HG03342 (cell line): Measurements from ENCODE around the gene MFNG.
"Not testable (repeated sequence)": the region's sequence is repeated elsewhere in the genome, so short reads cannot be mapped to it uniquely, and the experiment has no call there.

Experiments used
- ATAC-seq: cut with Tn5 transposase; IDR thresholded peaks from one replicate; pipeline ENCODE4 v1.9.1; 2021; ENCODE audit warnings: mild to moderate bottlenecking, moderate library complexity; ENCODE audit not compliant: unreplicated experiment

The MFNG gene

GRCh38 chr22:37486224-37486845 lies at the start of gene MFNG:
Gene MFNG, minus strand, starts transcription at chr22:37486384. Its CDS starts 207 bp downstream, at chr22:37486177.
- ATAC-seq = peak; percentile 56

- no peak for ATAC-seq
Measured at GRCh38 chr22:37535159-37535558, 49.0 kb upstream of the MFNG start.

DNA sequence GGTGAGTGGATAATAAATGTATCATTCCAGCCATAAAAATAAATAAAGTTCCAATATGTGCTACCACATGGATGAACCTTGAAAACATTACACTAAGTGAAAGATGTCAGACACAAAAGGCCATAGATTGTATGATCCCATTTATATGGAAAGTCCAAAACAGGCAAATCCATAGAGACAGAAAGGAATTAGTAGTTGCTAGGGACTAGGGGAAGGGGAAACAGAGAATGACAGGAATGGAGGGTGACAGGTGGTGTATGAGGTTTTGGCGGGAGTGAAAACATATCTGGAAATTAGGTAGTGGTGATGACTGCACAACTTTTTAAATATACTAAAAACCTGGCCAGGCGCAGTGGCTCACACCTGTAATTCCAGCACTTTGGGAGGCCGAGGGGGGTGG lies 48.3 kb upstream of the MFNG start:
- no peak for ATAC-seq

GRCh38 chr22:37533995-37534394 lies 47.8 kb upstream of the MFNG start:
- ATAC-seq = no peak

- ATAC-seq = no peak
Measured at GRCh38 chr22:37529652-37530345, 43.6 kb upstream of the MFNG start.

DNA sequence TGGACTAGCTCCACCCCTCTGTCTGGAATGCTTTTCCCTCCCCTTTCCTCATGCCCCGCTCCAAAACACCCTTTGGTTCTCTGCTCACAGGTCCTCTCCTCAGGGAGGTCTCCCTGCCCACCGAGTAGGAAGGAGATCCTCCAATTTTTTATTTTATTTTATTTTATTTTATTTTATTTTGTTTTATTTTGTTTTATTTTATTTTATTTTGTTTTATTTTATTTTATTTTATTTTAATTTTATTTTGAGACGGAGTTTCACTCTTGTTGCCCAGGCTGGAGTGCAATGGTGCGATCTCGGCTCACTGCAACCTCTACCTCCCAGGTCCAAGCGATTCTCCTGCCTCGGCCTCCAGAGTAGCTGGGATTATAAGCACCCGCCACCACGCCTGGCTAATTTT lies 41.8 kb upstream of the MFNG start:
- ATAC-seq = not testable (repeated sequence)

DNA sequence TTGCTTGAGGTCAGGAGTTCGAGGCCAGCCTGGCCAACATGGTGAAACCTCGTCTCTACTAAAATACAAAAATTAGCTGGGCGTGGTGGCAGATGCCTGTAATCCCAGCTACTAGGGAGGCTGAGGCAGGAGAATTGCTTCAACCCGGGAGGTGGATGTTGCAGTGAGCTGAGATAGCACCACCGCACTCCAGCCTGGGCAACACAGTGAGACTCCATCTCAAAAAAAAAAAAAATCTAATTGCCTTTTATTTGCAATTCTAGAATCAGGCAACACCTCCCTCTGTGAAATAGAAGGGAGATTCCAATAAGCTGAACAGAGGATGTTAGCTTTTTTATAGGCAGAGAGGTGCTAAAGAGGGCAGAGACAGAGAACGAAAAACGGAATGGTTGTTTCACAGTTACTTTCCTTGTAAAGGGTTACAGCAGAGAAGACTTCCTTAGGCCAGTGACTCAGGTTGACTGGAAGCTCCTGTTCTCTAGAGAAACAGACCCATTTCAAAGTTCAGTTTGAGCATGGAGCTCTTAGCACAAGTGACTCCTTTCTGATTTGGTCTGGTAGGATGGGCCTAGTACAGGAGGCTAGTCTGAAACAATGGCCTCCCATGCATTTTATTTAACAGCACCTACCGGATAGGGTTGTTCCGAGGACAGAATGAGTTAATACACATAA lies 41.0 kb upstream of the MFNG start:
- not testable (repeated sequence) for ATAC-seq

GRCh38 chr22:37526376-37526775 lies 40.2 kb upstream of the MFNG start:
- no peak for ATAC-seq

DNA sequence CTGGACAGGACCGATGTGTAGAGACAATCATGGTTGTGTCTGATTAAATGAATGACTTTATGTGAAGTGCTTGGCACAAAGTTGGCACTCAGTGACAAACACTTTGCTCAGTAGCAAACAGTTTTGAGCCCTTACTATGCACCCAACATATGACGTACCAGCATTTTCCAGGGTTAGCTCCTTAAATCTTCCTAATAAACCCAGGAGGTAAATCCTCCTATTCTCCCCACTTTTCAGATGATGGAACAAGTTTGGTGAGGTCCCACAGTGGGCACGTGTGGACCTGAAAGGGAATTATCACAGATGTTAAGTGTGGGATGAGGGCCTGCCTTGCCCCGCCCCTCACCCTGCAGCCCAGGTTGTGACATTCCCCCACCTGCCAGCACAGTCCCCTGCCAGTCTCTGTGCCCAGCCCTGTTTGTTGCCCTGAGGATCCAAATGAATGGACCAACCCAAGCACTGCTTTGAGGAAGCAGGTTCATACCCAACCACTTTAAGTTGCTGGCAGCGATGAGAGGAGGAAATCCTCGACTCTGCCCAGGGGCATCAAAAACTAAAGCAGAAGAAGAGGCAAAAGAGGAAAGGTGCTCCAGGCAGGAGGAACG lies 39.7 kb upstream of the MFNG start:
- ATAC-seq = no peak

DNA sequence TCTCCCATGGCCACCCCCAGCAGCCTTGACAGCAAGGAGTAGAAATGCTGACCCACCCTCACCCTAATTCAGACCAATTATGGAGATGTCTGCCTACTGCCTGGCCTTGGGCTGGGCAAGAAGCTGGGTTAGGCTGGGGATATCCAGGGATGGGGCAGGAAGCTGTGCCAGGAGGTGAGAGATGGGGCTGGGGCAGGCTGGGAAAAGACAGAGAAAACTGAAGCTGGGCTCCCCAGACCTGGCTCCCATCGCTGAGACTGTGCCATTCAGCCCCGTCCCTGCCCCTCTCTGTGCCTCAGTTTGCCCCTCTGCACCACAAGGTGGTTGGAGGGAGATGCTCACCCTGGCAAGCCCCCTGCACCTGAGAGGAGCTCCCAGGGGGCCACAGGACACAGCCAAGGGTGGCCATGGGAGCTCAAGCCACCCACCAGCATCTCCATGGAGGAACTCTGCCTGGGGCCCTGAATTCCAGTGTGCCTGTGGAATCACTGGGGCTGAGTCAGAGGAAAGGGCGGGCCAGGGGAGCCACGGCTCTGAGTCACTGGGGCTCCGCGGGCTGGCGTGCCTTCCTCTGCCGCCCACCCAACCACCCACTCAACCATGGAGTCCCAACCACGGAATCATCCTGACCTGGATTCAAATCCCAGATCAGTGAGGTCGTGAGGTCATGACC lies 39.0 kb upstream of the MFNG start:
- no peak for ATAC-seq

GRCh38 chr22:37522482-37522881 lies 36.3 kb upstream of the MFNG start:
- ATAC-seq = no peak

DNA sequence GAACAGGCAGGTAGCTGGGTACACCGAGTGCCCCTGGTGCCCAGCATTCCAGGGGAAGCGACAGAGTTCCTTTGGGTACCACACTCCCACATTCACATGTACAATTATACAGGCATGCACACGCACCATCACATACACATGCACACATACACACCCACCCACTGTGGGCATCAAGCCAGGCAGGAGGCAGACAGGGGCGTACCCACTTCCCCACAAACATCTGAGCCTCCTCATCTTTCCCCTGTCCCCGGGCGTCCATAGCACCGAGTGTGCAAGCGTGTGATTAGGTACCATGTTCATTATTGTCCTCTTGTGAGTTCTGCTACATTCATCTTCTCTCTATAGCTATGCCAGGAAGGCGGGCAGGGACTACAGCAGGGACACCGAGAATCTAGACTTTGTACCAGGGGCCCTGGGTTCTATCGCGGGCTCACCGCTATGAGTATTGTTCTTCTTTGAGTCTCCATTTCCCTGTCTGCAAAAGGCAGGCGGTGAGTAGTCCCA lies 35.1 kb upstream of the MFNG start:
- no peak for ATAC-seq

DNA sequence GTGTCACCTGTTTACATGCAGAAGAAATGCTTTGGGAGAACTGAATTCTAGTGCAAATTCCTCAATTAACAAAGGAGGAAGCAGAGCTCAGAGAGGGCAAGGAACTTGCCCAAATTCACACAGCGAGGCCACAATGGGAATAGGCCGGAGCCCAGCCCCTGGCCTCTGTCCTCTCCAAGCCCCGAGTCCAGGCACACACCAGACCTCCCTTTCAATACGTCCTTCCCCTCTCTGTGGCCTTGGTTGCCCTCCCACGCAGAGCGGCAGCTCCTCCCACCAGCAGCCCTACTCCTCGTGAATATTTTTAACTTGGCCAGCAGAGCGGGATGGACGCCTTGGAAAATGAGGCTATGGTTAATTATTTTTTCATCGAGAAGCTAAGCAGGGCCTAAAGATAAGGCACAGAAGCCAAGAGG lies 34.6 kb upstream of the MFNG start:
- ATAC-seq = no peak

DNA sequence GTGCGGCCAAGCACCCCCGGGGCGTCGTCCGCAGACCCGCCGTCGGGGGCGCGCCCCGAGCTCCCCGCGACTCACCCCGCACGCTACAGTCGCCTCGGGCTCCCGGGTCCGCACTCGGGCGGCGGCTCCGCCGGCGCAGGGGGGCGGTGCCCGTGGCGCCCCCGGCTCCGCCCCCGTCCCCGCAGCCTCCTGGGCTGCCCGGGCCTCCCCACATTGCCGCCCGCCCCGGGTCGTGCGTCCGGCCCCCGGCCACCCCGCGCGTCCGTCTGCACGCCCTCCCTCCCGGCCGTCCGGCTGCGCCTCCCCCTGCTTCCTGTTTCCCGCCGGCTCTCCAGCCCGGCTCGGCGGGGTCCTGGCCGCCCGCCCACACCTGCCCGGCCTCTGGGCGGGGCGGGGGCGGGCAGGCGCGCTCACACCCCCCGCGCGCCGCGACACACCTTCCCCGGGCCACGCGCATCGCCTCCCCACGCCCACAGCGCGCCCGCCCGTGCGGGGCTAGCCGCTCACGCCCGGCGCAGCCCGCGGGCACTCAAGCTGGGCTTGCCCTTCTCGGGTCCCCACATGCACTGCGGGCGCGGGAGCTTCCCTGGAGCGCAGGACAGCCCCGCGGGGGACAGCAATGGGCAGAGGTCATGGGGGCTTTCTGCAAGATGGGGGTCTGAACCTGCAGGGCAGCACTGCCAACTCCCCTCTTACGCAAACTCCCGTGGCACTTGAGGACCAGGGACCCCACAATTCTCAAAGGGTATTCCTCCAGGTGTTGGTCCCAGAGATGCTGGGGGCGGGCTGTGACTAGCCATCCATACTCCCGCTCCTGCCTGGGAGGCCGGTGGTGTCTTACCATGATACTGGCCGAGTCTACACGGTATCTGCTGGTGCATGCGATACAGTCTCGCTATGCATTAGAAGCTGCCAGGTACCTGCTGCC lies 33.3 kb upstream of the MFNG start, which contains the start of gene CARD10:
Gene CARD10, minus strand, starts transcription at position 148 of the 928 bp plus-strand sequence. CDS start 215 bp downstream, outside the sequence.
- no peak for ATAC-seq

DNA sequence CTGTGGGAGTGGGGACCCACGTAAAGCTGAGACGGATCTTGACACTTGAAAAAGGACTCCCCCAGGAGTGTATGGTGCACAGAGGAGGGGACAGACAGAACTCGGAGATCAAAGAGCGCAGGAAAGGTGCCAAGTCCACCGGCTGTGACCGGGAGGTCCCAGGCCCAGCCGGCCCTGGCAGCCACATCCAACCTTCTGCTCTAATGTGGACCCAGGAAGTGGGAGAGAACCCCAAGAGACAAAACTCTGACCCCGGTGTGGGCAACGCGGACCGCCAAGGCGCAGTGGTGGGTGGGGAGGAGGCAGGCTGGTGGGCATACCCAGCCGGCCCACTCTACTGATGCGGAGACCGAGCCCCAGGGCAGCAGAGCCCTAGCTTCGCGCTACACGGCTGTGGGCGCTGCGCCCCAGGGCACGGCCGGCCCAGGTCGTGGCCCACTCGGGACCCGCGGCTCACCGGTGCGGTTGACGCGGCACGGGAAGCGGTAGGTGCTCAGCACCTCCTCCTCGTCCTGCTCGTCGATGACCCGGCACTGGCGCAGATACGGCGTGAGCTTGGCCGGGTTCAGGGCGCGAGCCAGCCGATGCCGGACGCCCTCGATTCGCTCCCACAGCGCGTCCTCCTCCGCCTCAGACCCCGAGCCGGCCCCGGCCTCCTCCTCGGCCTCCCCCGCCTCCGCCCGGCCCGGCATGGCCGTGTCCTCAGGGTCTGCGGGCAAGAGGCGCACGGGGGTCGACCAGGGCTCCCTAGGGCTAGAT lies 32.5 kb upstream of the MFNG start:
- no peak for ATAC-seq

DNA sequence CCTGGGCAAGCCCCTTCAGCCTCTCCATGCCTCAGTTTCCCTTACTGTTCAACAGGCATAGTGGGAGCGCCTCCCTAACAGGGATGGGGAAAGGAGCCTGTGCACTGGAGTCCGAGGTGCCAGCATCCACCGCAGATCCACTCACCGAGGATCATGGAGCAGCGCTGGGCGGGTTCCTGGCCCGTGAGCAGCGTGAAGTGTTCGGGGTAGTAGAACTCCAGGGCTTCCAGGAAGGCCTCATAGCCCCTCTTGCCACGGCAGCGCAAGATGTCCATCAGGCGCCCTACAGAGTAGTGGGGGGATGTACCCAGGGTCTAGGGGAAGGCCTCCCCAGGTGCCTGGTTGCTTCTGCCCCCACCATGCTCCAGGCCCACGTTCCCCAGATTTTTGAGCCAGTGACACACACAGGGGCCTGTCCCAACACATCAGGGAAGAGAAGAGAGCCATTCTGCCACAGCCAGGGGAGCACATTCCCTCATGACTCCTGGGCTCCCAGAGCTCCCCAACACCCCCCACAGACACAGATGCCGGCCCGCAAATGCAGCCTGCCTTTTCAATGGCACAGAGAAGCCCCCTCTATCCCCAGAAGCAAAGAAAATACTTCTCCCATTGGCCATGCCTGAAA lies 31.8 kb upstream of the MFNG start:
- no peak for ATAC-seq

DNA sequence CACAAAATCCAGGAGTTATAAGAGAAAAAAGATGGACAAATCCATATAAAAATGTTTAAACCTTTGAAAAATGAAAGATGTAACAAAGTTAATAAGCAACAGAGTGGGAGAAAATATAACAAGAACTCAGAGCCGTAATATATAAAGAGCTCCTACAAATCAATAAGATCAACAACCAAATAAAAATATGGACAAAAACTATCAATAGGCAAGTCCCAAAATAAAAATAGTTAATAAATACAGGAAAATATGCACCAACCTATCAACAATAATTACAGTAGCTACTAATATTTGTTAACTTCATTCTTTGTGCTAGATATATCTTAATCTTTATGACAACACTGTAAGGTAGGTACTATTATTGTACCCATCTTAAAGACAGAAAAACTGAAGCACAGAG lies 30.3 kb upstream of the MFNG start:
- ATAC-seq = no peak

DNA sequence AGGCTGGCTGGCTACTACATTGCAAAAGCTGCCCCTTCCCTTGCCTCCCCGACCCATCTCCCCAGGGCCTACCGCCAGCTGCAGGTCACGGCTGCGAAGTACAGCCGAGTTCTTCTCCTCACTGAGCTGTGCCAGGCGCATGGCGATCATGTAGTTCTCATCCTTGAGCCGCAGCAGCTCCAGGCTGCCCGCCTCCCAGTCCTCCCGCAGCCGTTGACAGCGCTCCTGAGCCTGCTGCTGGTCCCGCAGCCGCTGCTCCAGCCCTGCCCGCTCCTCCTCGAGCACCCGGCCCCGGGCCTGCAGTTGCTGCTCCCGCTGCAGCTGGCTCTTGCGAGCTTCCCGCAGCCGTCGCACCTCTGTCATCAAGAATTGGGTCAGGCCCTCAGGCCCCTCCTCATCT lies 29.7 kb upstream of the MFNG start:
- no peak for ATAC-seq
